PC-3 (cell line): ENCODE data around the gene CLUH. TPM values are rescaled to one million over a fixed set of nuclear protein-coding genes. Genes with fewer than 3 reads are reported as not detected.
"Not testable (repeated sequence)": the region's sequence is repeated elsewhere in the genome, so short reads cannot be mapped to it uniquely, and the experiment has no call there.

Experiments used
- ATAC-seq: fragments of 200-7000 bp; cut with Tn5 transposase; 2 replicates; pipeline ENCODE4 v1.9.1; 2020; ENCODE audit warnings: mild to moderate bottlenecking, moderate library complexity
- BruUV-seq: library from RNA; stranded (reverse); fragments of 400-500 nt; replicated peaks from 2 replicates; lab custom pipeline; 2021; lab: Mats Ljungman, UMichigan
- CTCF ChIA-PET: fragments of 300-600 bp; sonication (Branson Sonifier 250); formaldehyde crosslinking; loops from one replicate; lab custom pipeline; 2022; ENCODE audit warnings: antibody characterized with exemption; lab: Charles Lee
- POLR2A ChIA-PET: fragments of 300-600 bp; sonication (Branson Sonifier 250); formaldehyde crosslinking; loops from one replicate; lab custom pipeline; 2022; ENCODE audit warnings: antibody characterized with exemption; ENCODE audit not compliant: unreplicated experiment; lab: Charles Lee
- DNase-seq: peaks from one replicate; pipeline ENCODE4 v3.0.0-alpha.2; 2015
- H2AFZ ChIP-seq: fragments of 300-600 bp; sonication (generic); 2 replicates; pipeline ENCODE4 v1.6.0; 2016; ENCODE audit warnings: antibody characterized with exemption, low read length
- H3F3A ChIP-seq: fragments of 300-600 bp; sonication (generic); one replicate; pipeline ENCODE4 v1.6.0; 2017; ENCODE audit warnings: antibody characterized with exemption, low read length, control low read depth, mild to moderate bottlenecking; ENCODE audit not compliant: unreplicated experiment
- H3K27ac ChIP-seq: fragments of 300-600 bp; sonication (generic); 2 replicates; pipeline ENCODE4 v1.5.1; 2016; ENCODE audit warnings: mild to moderate bottlenecking, low read length
- H3K27me3 ChIP-seq: fragments of 300-600 bp; sonication (generic); 2 replicates; pipeline ENCODE4 v1.6.1; 2016; ENCODE audit warnings: low read length, mixed read lengths
- H3K36me3 ChIP-seq: fragments of 300-600 bp; sonication (generic); 2 replicates; pipeline ENCODE4 v1.6.1; 2016; ENCODE audit warnings: low read depth, mixed run types, low read length, mixed read lengths
- H3K4me1 ChIP-seq: fragments of 300-600 bp; sonication (generic); 2 replicates; pipeline ENCODE4 v1.5.1; 2016; ENCODE audit warnings: low read length; ENCODE audit not compliant: insufficient read depth
- H3K4me2 ChIP-seq: fragments of 300-600 bp; sonication (generic); 2 replicates; pipeline ENCODE4 v1.6.0; 2016; ENCODE audit warnings: low read length
- H3K4me3 ChIP-seq: fragments of 300-600 bp; sonication (generic); 2 replicates; pipeline ENCODE4 v1.5.1; 2016; ENCODE audit warnings: mild to moderate bottlenecking, low read length, mixed read lengths
- H3K79me2 ChIP-seq: fragments of 300-600 bp; sonication (generic); 2 replicates; pipeline ENCODE4 v1.6.1; 2017; ENCODE audit warnings: low read length, mixed read lengths
- H3K9ac ChIP-seq: fragments of 300-600 bp; sonication (generic); 2 replicates; pipeline ENCODE4 v1.6.0; 2016; ENCODE audit warnings: mild to moderate bottlenecking, low read length
- H3K9me2 ChIP-seq: fragments of 300-600 bp; sonication (generic); replicated peaks from 2 replicates; pipeline ENCODE4 v1.6.1; 2016; ENCODE audit warnings: mixed run types, low read length, mixed read lengths
- H3K9me3 ChIP-seq: fragments of 300-600 bp; sonication (generic); 2 replicates; pipeline ENCODE4 v1.6.1; 2016; ENCODE audit warnings: low read length, mixed read lengths
- H4K20me1 ChIP-seq: fragments of 300-600 bp; sonication (generic); 2 replicates; pipeline ENCODE4 v1.6.1; 2016; ENCODE audit warnings: low read length, mixed read lengths
- CTCF ChIP-seq: fragments of 300-600 bp; sonication (generic); conservative IDR thresholded peaks from 2 replicates; pipeline ENCODE4 v1.5.1; 2017; ENCODE audit warnings: antibody characterized with exemption, low read depth, mild to moderate bottlenecking, low read length
- EZH2 ChIP-seq: fragments of 300-600 bp; sonication (generic); IDR thresholded peaks from one replicate; pipeline ENCODE4 v1.6.1; 2017; ENCODE audit warnings: antibody characterized with exemption, mild to moderate bottlenecking, low read length; ENCODE audit not compliant: unreplicated experiment
- EZH2phosphoT487 ChIP-seq: fragments of 300-600 bp; sonication (generic); IDR thresholded peaks from 2 replicates; pipeline ENCODE4 v1.6.1; 2018; ENCODE audit warnings: mild to moderate bottlenecking, antibody characterized with exemption, low read length, borderline replicate concordance
- intact Hi-C: fragments of 100-400 bp; cut with micrococcal nuclease; formaldehyde crosslinking; loops from 2 replicates; pipeline ENCODE4 v1.9.0; 2023
- total RNA-seq: library from RNA; depleted of rRNA; stranded (reverse); fragments of >200 nt; gene quantifications from 2 replicates; pipeline ENCODE4 v1.2.3, GENCODE V29; 2014

The CLUH gene
- total RNA-seq, 1 experiment from 2014 or later, result 108 TPM

DNA sequence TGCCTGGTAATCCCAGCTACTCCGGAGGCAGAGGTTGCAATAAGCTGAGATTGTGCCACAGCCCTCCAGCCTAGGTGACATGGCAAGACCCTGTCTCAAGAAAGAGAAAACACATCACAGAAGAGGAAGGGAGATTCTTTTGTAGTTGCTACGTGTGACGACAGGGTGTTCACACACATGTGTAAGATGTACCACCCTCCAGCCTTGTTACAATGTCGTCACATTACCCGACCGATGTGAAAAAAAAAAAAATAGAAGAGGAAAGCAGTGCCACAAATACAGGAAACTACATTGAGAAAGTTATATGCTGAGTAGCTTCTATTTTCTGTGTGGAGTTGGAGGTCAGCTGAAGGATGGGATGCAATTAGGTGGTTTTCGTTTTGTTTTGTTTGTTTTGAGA is 56.0 kb downstream of the CLUH start:
- Histone ChIP-seq H2AFZ (no peak overlapping the region), H3K79me2 (peaks cover 80% of the 10 kb centered on the region), H3F3A (no peaks in the 10 kb centered on the region), H3K27ac (no peak overlapping the region), H3K9me3 (no peaks in the 10 kb centered on the region), H3K9ac (no peak overlapping the region), H4K20me1 (no peaks in the 10 kb centered on the region), H3K36me3 (peaks cover 4% of the 10 kb centered on the region; the same call in 1 of the 2 replicates), H3K4me2 (no peak overlapping the region), H3K9me2 (no peaks in the 10 kb centered on the region), H3K4me1 (peaks cover 6% of the 10 kb centered on the region), H3K27me3 (no peaks in the 10 kb centered on the region), H3K4me3 (no peak overlapping the region)
- BruUV-seq, result no TSS peak
- ChIA-PET POLR2A (no interaction called here), CTCF (no interaction called here)
- TF ChIP-seq CTCF, result no peak
- no peak for TF ChIP-seq EZH2phosphoT487
- TF ChIP-seq EZH2, result no peak
- ATAC-seq, result no peak
- intact Hi-C loops, result loop anchor here (10.0 kb wide), 1 partner anchor 61 kb away; the partner anchor contains the start of gene PAFAH1B1
- DNase-seq, result no peak

GRCh38 chr17:2652911-2653310 is 58.7 kb downstream of the CLUH start:
- CTCF ChIA-PET, result not testable (repeated sequence)

DNA sequence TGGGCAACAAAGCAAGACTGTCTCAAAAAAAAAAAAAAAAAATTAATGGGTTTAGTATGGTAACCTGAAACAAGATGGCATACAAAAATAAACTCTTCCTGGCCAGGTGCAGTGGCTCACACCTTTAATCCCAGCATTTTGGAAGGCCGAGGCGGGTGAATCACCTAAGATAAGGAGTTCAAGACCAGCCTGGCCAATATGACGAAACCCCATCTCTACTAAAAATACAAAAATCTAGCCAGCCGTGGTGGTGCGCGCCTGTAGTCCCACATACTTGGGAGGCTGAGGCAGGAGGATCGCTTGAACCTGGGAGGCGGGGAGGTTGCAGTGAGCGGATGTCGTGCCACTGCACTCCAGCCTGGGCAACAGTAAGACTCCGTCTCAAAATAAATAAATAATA is 62.4 kb downstream of the CLUH start:
- DNase-seq, result no peak
- no peak overlapping the region for H3K4me2 ChIP-seq
- ChIA-PET CTCF (no interaction called here), POLR2A (no interaction called here)
- H4K20me1 ChIP-seq, result no peaks in the 10 kb centered on the region
- intact Hi-C loops, result no loop called here
- ATAC-seq, result no peak
- H3F3A ChIP-seq, result no peaks in the 10 kb centered on the region
- TF ChIP-seq EZH2phosphoT487 (no peak), CTCF (no peak), EZH2 (no peak)
- no peak overlapping the region for H3K9ac ChIP-seq
- H3K36me3 ChIP-seq, result peaks cover 4% of the 10 kb centered on the region; the same call in 1 of the 2 replicates
- H3K9me3 ChIP-seq, result no peaks in the 10 kb centered on the region
- no TSS peak for BruUV-seq
- H3K27me3 ChIP-seq, result no peaks in the 10 kb centered on the region
- no peak overlapping the region for H2AFZ ChIP-seq
- H3K4me1 ChIP-seq, result peaks cover 11% of the 10 kb centered on the region
- H3K27ac ChIP-seq, result no peak overlapping the region
- H3K79me2 ChIP-seq, result peaks cover 37% of the 10 kb centered on the region
- no peaks in the 10 kb centered on the region for H3K9me2 ChIP-seq
- H3K4me3 ChIP-seq, result no peak overlapping the region

More at GRCh38 chr17:2652911-2653310, 58.7 kb downstream of the CLUH start:
- H3K9ac ChIP-seq, ATAC-seq, POLR2A ChIA-PET, BruUV-seq, H3K27ac ChIP-seq, H3K9me3 ChIP-seq, H3K4me3 ChIP-seq, H2AFZ ChIP-seq, H3K36me3 ChIP-seq, H3K4me2 ChIP-seq, H3K27me3 ChIP-seq, H4K20me1 ChIP-seq, H3F3A ChIP-seq, DNase-seq, H3K9me2 ChIP-seq: not testable (repeated sequence)
- intact Hi-C loops, result loop anchor here (10.0 kb wide), 1 partner anchor 58 kb away; the partner anchor contains the start of gene PAFAH1B1
- Histone ChIP-seq H3K79me2 (peaks cover 69% of the 10 kb centered on the region), H3K4me1 (peaks cover 11% of the 10 kb centered on the region)
